ENCODE data around the gene STEAP1B. TPM values are rescaled to one million over a fixed set of nuclear protein-coding genes. Genes with fewer than 3 reads are reported as not detected.

The STEAP1B gene
- total RNA-seq, 1 donor = 31.8 TPM

GRCh38 chr7:22372863-22373262 lies 127.1 kb downstream of the STEAP1B start:
- no peak for DNase-seq (ENCODE audit: insufficient read length, low spot score, missing footprints)
- TF ChIP-seq CTCF (IDR thresholded peaks at IDR 0.05; ENCODE audit: extremely low read depth, low read depth, low read length) = no peak
- H3K9me3 ChIP-seq (ENCODE audit: low read depth, low read length) = no peaks in the 10 kb centered on the region
- H3K27ac ChIP-seq (ENCODE audit: low read depth, low read length) = no peak overlapping the region
- no peaks in the 10 kb centered on the region for H3K4me1 ChIP-seq (ENCODE audit: insufficient read depth, low read length)
- peak overlapping the region; percentile 28 for H2AFZ ChIP-seq (ENCODE audit: low read length)
- H3K4me2 ChIP-seq (ENCODE audit: insufficient read depth, low read length) = no peak overlapping the region
- no peaks in the 10 kb centered on the region for H4K20me1 ChIP-seq (ENCODE audit: insufficient read depth, low read length)
- H3K36me3 ChIP-seq (ENCODE audit: insufficient read depth, low read length) = no peaks in the 10 kb centered on the region
- H3K27me3 ChIP-seq (ENCODE audit: insufficient read depth, low read length) = no peaks in the 10 kb centered on the region
- no peak overlapping the region for H3K4me3 ChIP-seq (ENCODE audit: insufficient read depth, low read length)
- no peaks in the 10 kb centered on the region for H3K79me2 ChIP-seq (ENCODE audit: insufficient read depth, low read length)

GRCh38 chr7:22371878-22372277 lies 128.1 kb downstream of the STEAP1B start:
- H4K20me1 ChIP-seq (ENCODE audit: insufficient read depth, low read length) = no peaks in the 10 kb centered on the region
- H3K4me3 ChIP-seq (ENCODE audit: insufficient read depth, low read length) = no peak overlapping the region
- no peaks in the 10 kb centered on the region for H3K36me3 ChIP-seq (ENCODE audit: insufficient read depth, low read length)
- no peaks in the 10 kb centered on the region for H3K9me3 ChIP-seq (ENCODE audit: low read depth, low read length)
- H3K27ac ChIP-seq (ENCODE audit: low read depth, low read length) = no peak overlapping the region
- no peak for TF ChIP-seq CTCF (IDR thresholded peaks at IDR 0.05; ENCODE audit: extremely low read depth, low read depth, low read length)
- H3K79me2 ChIP-seq (ENCODE audit: insufficient read depth, low read length) = no peaks in the 10 kb centered on the region
- H3K4me2 ChIP-seq (ENCODE audit: insufficient read depth, low read length) = no peak overlapping the region
- no peak overlapping the region for H2AFZ ChIP-seq (ENCODE audit: low read length)
- DNase-seq (ENCODE audit: insufficient read length, low spot score, missing footprints) = no peak
- H3K4me1 ChIP-seq (ENCODE audit: insufficient read depth, low read length) = no peaks in the 10 kb centered on the region
- no peaks in the 10 kb centered on the region for H3K27me3 ChIP-seq (ENCODE audit: insufficient read depth, low read length)

Other genes with a start within 250 kb of the STEAP1B start
- gene RAPGEF5, start 143.0 kb downstream of the STEAP1B start, total RNA-seq = 1.1 and 1.5 TPM in 2 replicates
- gene IL6, start 227.0 kb upstream of the STEAP1B start, total RNA-seq = 37.4 and 52.8 TPM in 2 replicates